Activated CD8-positive, alpha-beta memory T cell treated with anti-CD3 and anti-CD28 coated beads, Interleukin-2, amount 10 ng/mL, durations not matched to agents 7 days and 5 days (primary cell): ENCODE measurements around the gene JDP2. TPM values are rescaled to one million over a fixed set of nuclear protein-coding genes. Genes with fewer than 3 reads are reported as not detected.

Source experiments
- ATAC-seq: fragments of 150-1000 bp; cut with Tn5 transposase; one replicate; pipeline ENCODE4 v1.10.0; 2021; ENCODE audit warnings: moderate library complexity
- CTCF ChIA-PET: fragments of 350-600 bp; sonication (Branson Sonifier 250); formaldehyde crosslinking; loops from one replicate; lab custom pipeline; 2021; ENCODE audit warnings: antibody characterized with exemption; lab: Charles Lee
- DNase-seq: peaks from one replicate; pipeline ENCODE4 v3.0.0-alpha.2; 2020
- H3K27ac Mint-ChIP-seq: one replicate; pipeline ENCODE4 v1.8.0; 2021; ENCODE audit warnings: mild to moderate bottlenecking, mixed read lengths
- H3K27me3 Mint-ChIP-seq: one replicate; pipeline ENCODE4 v1.8.0; 2021; ENCODE audit warnings: mixed read lengths
- H3K36me3 Mint-ChIP-seq: one replicate; pipeline ENCODE4 v1.8.0; 2021; ENCODE audit warnings: mild to moderate bottlenecking, mixed read lengths
- H3K4me1 Mint-ChIP-seq: one replicate; pipeline ENCODE4 v1.8.0; 2021; ENCODE audit warnings: mixed read lengths
- H3K4me3 Mint-ChIP-seq: one replicate; pipeline ENCODE4 v1.8.0; 2021; ENCODE audit warnings: mild to moderate bottlenecking, moderate library complexity, mixed read lengths
- H3K9me3 Mint-ChIP-seq: one replicate; pipeline ENCODE4 v1.8.0; 2022; ENCODE audit warnings: low read depth, mixed read lengths
- total RNA-seq, 2 experiments: library from RNA; stranded (reverse); gene quantifications; one replicate each; pipeline ENCODE4 v1.2.3, GENCODE V29; 2021

The JDP2 gene
- total RNA-seq, 2 experiments from 2014 or later, result 0.75 to 1.1 TPM

DNA sequence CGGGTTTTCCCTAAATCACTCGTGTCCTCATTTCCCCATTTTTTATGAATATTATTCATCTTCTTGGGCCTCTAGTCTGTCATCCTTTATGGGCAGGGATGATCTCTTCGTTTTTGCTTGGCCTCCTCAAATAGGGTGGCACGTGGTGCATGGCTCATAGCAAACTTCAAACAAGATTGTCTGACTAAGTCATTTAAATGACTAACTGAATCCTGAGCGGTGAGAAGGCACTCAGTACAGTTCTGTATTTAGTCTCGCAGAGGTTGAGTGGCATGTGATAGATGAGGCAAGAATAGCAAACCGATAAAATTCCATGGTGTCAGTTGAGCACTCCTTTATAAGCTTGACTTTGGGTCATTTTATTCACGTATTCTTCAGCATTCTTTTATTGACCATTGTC, 5.7 kb upstream of the JDP2 start:
- ATAC-seq (no peak), DNase-seq (no peak)
- Mint-ChIP-seq H3K4me3 (no peak overlapping the region), H3K4me1 (peaks cover 20% of the 10 kb centered on the region), H3K27ac (no peak overlapping the region), H3K9me3 (peaks cover 5% of the 10 kb centered on the region), H3K36me3 (peaks cover 5% of the 10 kb centered on the region), H3K27me3 (peaks cover 25% of the 10 kb centered on the region)
- CTCF ChIA-PET, result no interaction called here

DNA sequence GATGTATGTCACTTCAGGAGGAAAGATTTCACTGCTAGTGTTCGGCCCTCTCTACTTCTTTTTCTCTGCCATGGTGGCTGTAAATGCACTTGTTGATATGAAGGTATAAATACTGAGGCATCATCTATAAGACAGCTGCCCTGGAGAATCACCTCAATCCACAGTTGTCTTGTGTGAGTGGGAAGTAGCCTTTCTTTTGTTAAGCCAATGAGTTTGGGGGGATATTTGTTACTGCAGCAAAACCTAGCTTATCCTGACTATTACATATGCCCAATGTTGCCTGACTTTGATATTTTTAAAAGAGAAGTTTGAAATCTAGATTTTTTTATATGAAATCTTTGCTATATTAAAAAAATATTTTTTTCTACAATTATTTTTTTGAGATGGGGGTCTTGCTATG, 3.3 kb upstream of the JDP2 start:
- CTCF ChIA-PET, result interaction anchor here (1.1 to 1.2 kb wide), 3 partner anchors 9 to 64 kb away, joined by 3 to 7 read pairs (median 3); no protein-coding TSS in a partner anchor
- H3K27me3 Mint-ChIP-seq, result peaks cover 36% of the 10 kb centered on the region
- peaks cover 5% of the 10 kb centered on the region for H3K9me3 Mint-ChIP-seq
- DNase-seq (no peak), ATAC-seq (no peak)
- no peak overlapping the region for H3K27ac Mint-ChIP-seq
- peaks cover 5% of the 10 kb centered on the region for H3K36me3 Mint-ChIP-seq
- H3K4me3 Mint-ChIP-seq, result no peak overlapping the region
- peaks cover 17% of the 10 kb centered on the region for H3K4me1 Mint-ChIP-seq

GRCh38 chr14:75425446-75425845, 2.4 kb upstream of the JDP2 start:
- DNase-seq (no peak), ATAC-seq (no peak)
- CTCF ChIA-PET, result interaction anchor here (1.1 kb wide), 1 partner anchor 22 kb away, joined by 3 read pairs; no protein-coding TSS in a partner anchor
- Mint-ChIP-seq H3K27ac (no peak overlapping the region), H3K4me1 (peaks cover 11% of the 10 kb centered on the region), H3K27me3 (peaks cover 43% of the 10 kb centered on the region), H3K36me3 (peaks cover 5% of the 10 kb centered on the region), H3K9me3 (peaks cover 5% of the 10 kb centered on the region), H3K4me3 (no peak overlapping the region)

- H3K36me3 Mint-ChIP-seq, result peaks cover 5% of the 10 kb centered on the region
- no peak overlapping the region for H3K27ac Mint-ChIP-seq
- no peak overlapping the region for H3K4me3 Mint-ChIP-seq
- no peak for DNase-seq
- peaks cover 5% of the 10 kb centered on the region for H3K9me3 Mint-ChIP-seq
- no peak for ATAC-seq
- H3K4me1 Mint-ChIP-seq, result peaks cover 11% of the 10 kb centered on the region
- CTCF ChIA-PET, result no interaction called here
- H3K27me3 Mint-ChIP-seq, result peaks cover 45% of the 10 kb centered on the region
Measured at GRCh38 chr14:75426332-75427125, 1.3 kb upstream of the JDP2 start.

DNA sequence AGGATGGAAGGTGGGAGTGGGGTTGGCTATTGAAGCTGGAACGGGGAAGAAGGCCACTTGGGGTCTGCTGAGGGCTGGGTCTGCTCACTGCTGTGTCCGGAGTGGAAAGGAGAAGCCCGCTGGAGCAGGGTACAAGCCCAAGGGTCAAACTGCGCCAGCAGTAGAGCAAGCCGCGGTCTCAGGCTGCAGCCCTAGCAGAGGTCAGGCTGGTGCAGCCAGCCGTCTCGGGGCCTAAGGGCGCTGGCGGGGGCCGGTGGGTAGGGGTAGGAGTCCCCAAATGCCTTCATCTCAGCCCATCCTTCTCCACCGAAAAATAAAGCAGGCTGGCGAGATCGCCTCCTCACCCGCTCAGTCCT, 718 bp upstream of the JDP2 start:
- Mint-ChIP-seq H3K27me3 (peaks cover 45% of the 10 kb centered on the region), H3K4me1 (peaks cover 11% of the 10 kb centered on the region), H3K9me3 (peaks cover 5% of the 10 kb centered on the region), H3K36me3 (peaks cover 5% of the 10 kb centered on the region), H3K27ac (no peak overlapping the region), H3K4me3 (no peak overlapping the region)
- DNase-seq (no peak), ATAC-seq (no peak)
- CTCF ChIA-PET, result no interaction called here

DNA sequence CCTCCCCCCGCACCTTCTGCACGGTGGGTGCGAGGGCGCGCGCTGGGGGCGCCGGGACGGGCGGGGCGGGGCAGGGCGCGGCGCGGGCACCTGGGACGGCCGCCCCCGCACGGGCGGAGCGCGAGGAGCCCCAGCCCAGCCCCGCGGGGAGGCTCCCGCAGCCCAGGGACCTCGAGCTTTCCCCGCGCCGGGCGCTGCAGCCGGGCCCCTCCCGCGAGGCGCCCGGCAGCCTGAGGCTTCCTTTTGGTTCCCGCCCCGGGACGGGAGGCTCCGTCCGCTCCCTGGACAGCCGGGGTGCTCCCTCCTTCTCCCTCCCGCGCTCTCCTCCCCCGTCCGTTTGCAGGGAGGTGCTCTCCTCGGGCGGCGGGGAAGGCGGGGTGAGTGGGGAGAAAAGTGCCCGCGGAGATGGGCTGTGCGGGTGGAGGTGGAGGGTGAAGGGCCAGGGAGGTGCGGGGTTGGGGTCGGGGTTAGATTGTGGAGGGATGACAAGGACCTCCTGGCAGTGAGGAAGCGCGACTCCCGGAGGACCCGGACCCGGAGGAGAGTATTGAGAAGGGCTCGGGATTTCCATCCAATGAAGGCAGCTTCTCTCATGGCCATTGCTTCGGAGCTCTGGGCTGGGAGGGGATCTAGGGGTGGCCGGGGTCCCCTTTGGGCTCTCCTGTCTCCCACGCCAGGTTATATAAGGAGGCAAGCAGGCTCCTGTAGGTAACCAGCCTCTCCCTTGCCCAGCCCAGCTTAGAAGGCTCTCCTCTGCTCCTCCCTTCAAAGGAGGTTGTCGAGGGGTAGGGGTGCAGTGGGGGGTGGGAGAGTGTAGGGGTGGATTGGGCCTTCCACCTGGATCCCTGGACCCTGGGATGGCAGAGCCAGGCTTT, 645 bp downstream of the JDP2 start:
- CTCF ChIA-PET, result interaction anchor here (1.0 to 1.2 kb wide), 3 partner anchors 61 to 146 kb away, joined by 3 to 4 read pairs (median 3); no protein-coding TSS in a partner anchor
- peaks cover 41% of the 10 kb centered on the region for H3K27me3 Mint-ChIP-seq
- H3K36me3 Mint-ChIP-seq, result peaks cover 5% of the 10 kb centered on the region
- peaks cover 11% of the 10 kb centered on the region for H3K4me1 Mint-ChIP-seq
- ATAC-seq, result peak; percentile 68
- H3K4me3 Mint-ChIP-seq, result peak overlapping the region; percentile 49
- no peak for DNase-seq
- peaks cover 5% of the 10 kb centered on the region for H3K9me3 Mint-ChIP-seq
- no peak overlapping the region for H3K27ac Mint-ChIP-seq

DNA sequence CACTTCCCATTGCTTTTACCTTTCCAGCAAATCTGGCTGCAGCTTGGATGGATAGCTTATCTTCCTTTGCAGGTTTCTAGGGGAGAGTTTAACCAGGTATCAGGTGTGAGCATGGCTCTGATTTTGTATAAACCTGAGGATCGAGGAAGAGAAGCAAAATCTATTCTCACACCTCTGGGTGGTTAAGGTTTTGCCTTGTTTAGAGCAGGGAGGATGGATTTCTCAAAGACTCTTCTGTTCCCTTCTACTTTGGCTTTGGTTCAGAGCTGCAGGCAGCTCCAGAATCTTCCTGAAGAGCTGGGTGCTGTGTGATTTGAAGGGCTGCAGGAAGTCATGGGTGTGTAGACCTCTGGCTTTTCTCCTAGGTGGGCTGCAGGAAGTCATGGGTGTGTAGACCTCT, 1.7 kb downstream of the JDP2 start:
- CTCF ChIA-PET, result interaction anchor here (0.7 to 1.1 kb wide), 3 partner anchors 10 to 28 kb away, joined by 3 read pairs; no protein-coding TSS in a partner anchor
- H3K36me3 Mint-ChIP-seq, result peaks cover 2% of the 10 kb centered on the region

GRCh38 chr14:75430116-75430515, 2.3 kb downstream of the JDP2 start:
- no peak for ATAC-seq
- Mint-ChIP-seq H3K9me3 (no peaks in the 10 kb centered on the region), H3K4me1 (peaks cover 13% of the 10 kb centered on the region), H3K27ac (no peak overlapping the region), H3K27me3 (peaks cover 36% of the 10 kb centered on the region), H3K4me3 (no peak overlapping the region), H3K36me3 (peaks cover 2% of the 10 kb centered on the region)
- CTCF ChIA-PET, result interaction anchor here (0.7 to 1.1 kb wide), 3 partner anchors 11 to 29 kb away, joined by 3 read pairs; no protein-coding TSS in a partner anchor
- no peak for DNase-seq

More for the DNA sequence above, 1.7 kb downstream of the JDP2 start:
- H3K27me3 Mint-ChIP-seq, result peaks cover 36% of the 10 kb centered on the region
- peak overlapping the region; percentile 49 for H3K4me3 Mint-ChIP-seq
- DNase-seq (no peak), ATAC-seq (no peak)
- H3K4me1 Mint-ChIP-seq, result peaks cover 11% of the 10 kb centered on the region
- no peak overlapping the region for H3K27ac Mint-ChIP-seq
- no peaks in the 10 kb centered on the region for H3K9me3 Mint-ChIP-seq

DNA sequence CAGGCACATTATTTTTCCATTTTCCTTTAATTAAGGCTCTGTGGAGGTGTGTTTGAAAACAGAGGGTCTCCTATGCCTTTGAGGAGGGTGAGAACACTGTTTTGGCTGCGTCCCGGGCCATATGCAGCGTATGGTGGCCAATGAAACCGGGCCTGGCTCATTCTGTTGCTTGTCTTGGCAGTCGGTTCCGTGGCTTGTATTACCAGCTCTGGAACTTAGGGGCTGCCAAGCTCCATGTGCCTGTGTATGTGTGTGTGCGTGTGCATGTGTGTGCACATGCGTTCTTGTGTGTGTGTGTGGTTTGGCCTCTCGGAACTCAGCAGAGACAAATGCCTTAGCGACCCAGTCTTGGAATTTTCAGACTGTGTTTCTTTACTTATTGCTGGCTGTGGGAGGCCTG, 2.7 kb downstream of the JDP2 start:
- H3K27me3 Mint-ChIP-seq, result peaks cover 35% of the 10 kb centered on the region
- H3K4me3 Mint-ChIP-seq, result no peak overlapping the region
- H3K9me3 Mint-ChIP-seq, result no peaks in the 10 kb centered on the region
- DNase-seq, result no peak
- peaks cover 17% of the 10 kb centered on the region for H3K4me1 Mint-ChIP-seq
- no peak for ATAC-seq
- H3K27ac Mint-ChIP-seq, result no peak overlapping the region
- CTCF ChIA-PET, result interaction anchor here (1.0 to 1.1 kb wide), 2 partner anchors 23 to 29 kb away, joined by 3 read pairs; no protein-coding TSS in a partner anchor
- peaks cover 2% of the 10 kb centered on the region for H3K36me3 Mint-ChIP-seq

GRCh38 chr14:75430976-75431375, 3.2 kb downstream of the JDP2 start:
- Mint-ChIP-seq H3K4me1 (peaks cover 21% of the 10 kb centered on the region), H3K4me3 (no peak overlapping the region), H3K9me3 (no peaks in the 10 kb centered on the region), H3K27me3 (peaks cover 31% of the 10 kb centered on the region), H3K36me3 (no peaks in the 10 kb centered on the region), H3K27ac (no peak overlapping the region)
- CTCF ChIA-PET, result interaction anchor here (1.5 kb wide), 1 partner anchor 15 kb away, joined by 4 read pairs; no protein-coding TSS in a partner anchor
- ATAC-seq (no peak), DNase-seq (no peak)

GRCh38 chr14:75431827-75432226, 4.0 kb downstream of the JDP2 start:
- DNase-seq, result no peak
- CTCF ChIA-PET, result interaction anchor here (1.5 to 1.8 kb wide), 2 partner anchors 16 to 56 kb away, joined by 3 to 4 read pairs; no protein-coding TSS in a partner anchor
- H3K9me3 Mint-ChIP-seq, result no peaks in the 10 kb centered on the region
- H3K36me3 Mint-ChIP-seq, result no peaks in the 10 kb centered on the region
- peaks cover 27% of the 10 kb centered on the region for H3K27me3 Mint-ChIP-seq
- H3K4me3 Mint-ChIP-seq, result no peak overlapping the region
- ATAC-seq, result no peak
- H3K4me1 Mint-ChIP-seq, result peaks cover 25% of the 10 kb centered on the region
- no peak overlapping the region for H3K27ac Mint-ChIP-seq

DNA sequence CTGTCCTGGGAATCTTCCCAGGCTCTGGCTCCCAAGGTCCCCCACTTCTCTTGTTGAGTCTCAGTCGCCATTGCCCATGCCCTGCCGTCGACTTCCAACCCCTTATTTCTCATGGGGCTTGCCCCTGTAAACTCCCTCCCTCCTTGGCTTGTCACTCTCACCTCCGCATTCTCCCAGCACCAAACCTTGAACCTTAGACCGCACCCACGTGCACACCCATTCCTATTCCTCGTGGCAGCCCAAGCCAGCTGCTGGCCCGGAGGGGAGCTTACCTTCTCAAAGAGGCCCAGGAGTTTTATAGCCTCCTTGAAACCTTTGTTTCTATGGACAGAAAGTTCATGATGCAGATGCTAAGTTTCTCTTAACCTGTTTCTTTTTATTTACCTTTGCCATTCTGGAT, 4.6 kb downstream of the JDP2 start:
- Mint-ChIP-seq H3K36me3 (no peaks in the 10 kb centered on the region), H3K4me1 (peaks cover 24% of the 10 kb centered on the region), H3K9me3 (no peaks in the 10 kb centered on the region), H3K27ac (no peak overlapping the region), H3K27me3 (peaks cover 24% of the 10 kb centered on the region), H3K4me3 (no peak overlapping the region)
- CTCF ChIA-PET, result interaction anchor here (1.5 to 1.8 kb wide), 2 partner anchors 16 to 56 kb away, joined by 3 to 4 read pairs; no protein-coding TSS in a partner anchor
- DNase-seq (no peak), ATAC-seq (no peak)

DNA sequence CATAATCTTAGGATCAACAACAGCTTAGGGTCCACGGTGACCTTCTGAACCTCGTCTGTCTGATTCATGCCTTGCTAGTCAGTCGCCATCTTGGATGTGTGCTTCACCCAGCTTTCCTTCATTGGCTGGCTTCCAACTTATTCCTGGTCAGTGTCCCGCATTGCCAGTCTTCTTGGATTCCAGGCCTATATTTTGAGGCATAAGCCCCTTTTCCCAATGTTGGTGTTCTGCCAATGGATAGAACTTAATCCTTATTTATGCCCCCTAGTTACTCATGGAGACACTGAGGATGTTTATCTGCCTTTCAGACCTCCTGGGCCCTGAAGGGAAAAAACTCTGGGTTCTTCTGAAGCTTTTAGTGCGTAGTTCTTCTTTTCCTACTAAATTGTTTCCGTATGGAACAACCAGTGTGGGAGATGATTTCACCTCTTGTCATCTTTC, 5.8 kb downstream of the JDP2 start:
- H3K36me3 Mint-ChIP-seq, result no peaks in the 10 kb centered on the region
- no peak overlapping the region for H3K4me3 Mint-ChIP-seq
- no peaks in the 10 kb centered on the region for H3K9me3 Mint-ChIP-seq
- H3K4me1 Mint-ChIP-seq, result peaks cover 24% of the 10 kb centered on the region
- DNase-seq, result no peak
- peaks cover 22% of the 10 kb centered on the region for H3K27me3 Mint-ChIP-seq
- CTCF ChIA-PET, result interaction anchor here (0.9 to 1.9 kb wide), 3 partner anchors 9 to 15 kb away, joined by 3 to 4 read pairs (median 3); no protein-coding TSS in a partner anchor
- no peak for ATAC-seq
- no peak overlapping the region for H3K27ac Mint-ChIP-seq
